Activated CD4-positive, alpha-beta T cell treated with anti-CD3 and anti-CD28 coated beads, Interleukin-2, amount 10 ng/mL, durations not matched to agents 24 days and 14 days (primary cell): Measurements from ENCODE around the gene HERC4. TPM values are rescaled to one million over a fixed set of nuclear protein-coding genes. Genes with fewer than 3 reads are reported as not detected.
A peak's percentile ranks its signal among the peaks of the same experiment; 100 is the strongest.

Source experiments
- DNase-seq: peaks from one replicate; pipeline ENCODE4 v3.0.0; 2022
- H3K27ac Mint-ChIP-seq: one replicate; pipeline ENCODE4 v1.8.0; 2022; ENCODE audit warnings: mild to moderate bottlenecking, mixed read lengths
- H3K27me3 Mint-ChIP-seq: one replicate; pipeline ENCODE4 v1.8.0; 2022; ENCODE audit warnings: mixed read lengths
- H3K36me3 Mint-ChIP-seq: one replicate; pipeline ENCODE4 v1.8.0; 2022; ENCODE audit warnings: low read depth, mild to moderate bottlenecking, mixed read lengths
- H3K4me1 Mint-ChIP-seq: one replicate; pipeline ENCODE4 v1.8.0; 2021; ENCODE audit warnings: mixed read lengths
- H3K4me3 Mint-ChIP-seq: one replicate; pipeline ENCODE4 v1.8.0; 2022; ENCODE audit warnings: mild to moderate bottlenecking, moderate library complexity, mixed read lengths
- H3K9me3 Mint-ChIP-seq: one replicate; pipeline ENCODE4 v1.8.0; 2021; ENCODE audit warnings: mixed read lengths
- intact Hi-C: fragments of 100-400 bp; cut with micrococcal nuclease; formaldehyde crosslinking; loops from one replicate; pipeline ENCODE4 v1.15.1; 2023
- total RNA-seq: library from RNA; stranded (reverse); gene quantifications from 2 replicates; pipeline ENCODE4 v1.2.3, GENCODE V29; 2022

Gene HERC4, protein sequence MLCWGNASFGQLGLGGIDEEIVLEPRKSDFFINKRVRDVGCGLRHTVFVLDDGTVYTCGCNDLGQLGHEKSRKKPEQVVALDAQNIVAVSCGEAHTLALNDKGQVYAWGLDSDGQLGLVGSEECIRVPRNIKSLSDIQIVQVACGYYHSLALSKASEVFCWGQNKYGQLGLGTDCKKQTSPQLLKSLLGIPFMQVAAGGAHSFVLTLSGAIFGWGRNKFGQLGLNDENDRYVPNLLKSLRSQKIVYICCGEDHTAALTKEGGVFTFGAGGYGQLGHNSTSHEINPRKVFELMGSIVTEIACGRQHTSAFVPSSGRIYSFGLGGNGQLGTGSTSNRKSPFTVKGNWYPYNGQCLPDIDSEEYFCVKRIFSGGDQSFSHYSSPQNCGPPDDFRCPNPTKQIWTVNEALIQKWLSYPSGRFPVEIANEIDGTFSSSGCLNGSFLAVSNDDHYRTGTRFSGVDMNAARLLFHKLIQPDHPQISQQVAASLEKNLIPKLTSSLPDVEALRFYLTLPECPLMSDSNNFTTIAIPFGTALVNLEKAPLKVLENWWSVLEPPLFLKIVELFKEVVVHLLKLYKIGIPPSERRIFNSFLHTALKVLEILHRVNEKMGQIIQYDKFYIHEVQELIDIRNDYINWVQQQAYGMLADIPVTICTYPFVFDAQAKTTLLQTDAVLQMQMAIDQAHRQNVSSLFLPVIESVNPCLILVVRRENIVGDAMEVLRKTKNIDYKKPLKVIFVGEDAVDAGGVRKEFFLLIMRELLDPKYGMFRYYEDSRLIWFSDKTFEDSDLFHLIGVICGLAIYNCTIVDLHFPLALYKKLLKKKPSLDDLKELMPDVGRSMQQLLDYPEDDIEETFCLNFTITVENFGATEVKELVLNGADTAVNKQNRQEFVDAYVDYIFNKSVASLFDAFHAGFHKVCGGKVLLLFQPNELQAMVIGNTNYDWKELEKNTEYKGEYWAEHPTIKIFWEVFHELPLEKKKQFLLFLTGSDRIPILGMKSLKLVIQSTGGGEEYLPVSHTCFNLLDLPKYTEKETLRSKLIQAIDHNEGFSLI
- 45.2 and 49.1 TPM in 2 replicates for total RNA-seq

DNA sequence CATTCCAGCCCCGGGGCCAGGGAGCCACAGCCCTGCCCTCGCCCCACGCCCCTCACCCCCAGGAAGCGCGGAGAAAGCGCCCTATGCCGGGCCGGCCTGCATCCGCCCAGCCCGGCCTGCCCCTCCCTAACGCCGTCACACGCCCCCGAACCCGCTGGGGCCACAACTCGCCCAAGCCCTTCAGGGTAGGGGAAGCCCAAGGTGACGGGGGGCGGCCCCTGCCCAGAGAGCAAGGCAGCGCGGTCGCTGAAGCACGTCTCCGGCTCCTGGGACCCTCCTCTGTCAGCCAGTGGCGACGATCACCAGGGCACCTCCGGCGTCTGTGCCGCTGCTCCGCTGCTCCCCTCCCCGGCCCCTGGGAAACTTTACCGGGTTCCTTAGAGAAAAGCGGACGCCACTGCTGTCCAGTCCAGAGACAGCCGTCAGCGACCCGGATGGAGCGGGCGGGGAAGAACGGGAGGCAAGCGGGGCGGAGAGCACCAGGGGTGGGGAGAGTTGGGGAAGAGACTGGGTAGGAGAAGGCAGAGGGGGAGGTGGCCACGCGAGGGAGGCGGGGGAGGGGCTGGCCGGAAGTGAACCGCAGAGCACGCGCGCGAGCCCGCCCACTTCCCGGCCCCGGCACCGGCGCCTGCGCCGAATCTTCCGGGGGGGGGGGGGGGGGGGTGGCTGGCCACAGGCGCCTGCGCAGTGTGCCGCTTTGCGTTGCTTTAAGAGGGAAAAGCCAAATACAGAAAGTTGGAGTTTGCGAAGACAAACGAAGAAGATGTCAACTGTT is at the start of gene HERC4:
Gene HERC4 (minus strand): TSS at position 509 of the 775 bp plus-strand sequence. CDS start 2,175 bp downstream, outside the sequence.
- intact Hi-C loops: loop anchor here (1.0 to 2.0 kb wide), 7 partner anchors 32 to 826 kb away; partner anchors contain the start of gene DDX50
- Mint-ChIP-seq H3K4me1 (peaks cover 31% of the 10 kb centered on the region), H3K27me3 (no peaks in the 10 kb centered on the region), H3K27ac (peak within 1 kb of the TSS; percentile 91), H3K9me3 (peaks cover 5% of the 10 kb centered on the region), H3K4me3 (peak within 1 kb of the TSS; percentile 94), H3K36me3 (peaks cover 22% of the 10 kb centered on the region)
- DNase-seq: peak; percentile 96

DNA sequence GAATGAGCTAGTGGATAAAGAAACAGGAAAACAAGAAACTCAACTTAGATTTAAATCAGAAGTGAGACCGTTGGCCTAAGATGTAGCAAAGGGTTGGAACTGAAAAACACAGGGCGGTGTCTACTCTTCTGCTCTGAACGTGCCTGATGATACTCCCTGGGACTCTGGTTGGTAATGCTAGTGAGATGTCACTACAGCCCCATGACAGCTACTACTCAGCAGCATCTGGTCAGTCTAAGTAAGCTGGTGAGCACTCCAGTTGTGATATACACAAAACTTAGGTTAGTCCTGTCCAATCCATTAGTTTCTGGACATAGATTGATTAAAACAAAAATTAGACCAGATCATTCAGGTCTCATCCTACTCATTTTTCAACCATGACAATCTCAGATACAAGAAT is 49.6 kb upstream of the HERC4 start:
- Mint-ChIP-seq H3K27me3 (peaks cover 20% of the 10 kb centered on the region), H3K27ac (no peak overlapping the region), H3K9me3 (no peaks in the 10 kb centered on the region), H3K4me3 (no peak overlapping the region), H3K4me1 (no peaks in the 10 kb centered on the region), H3K36me3 (no peaks in the 10 kb centered on the region)
- no peak for DNase-seq
- intact Hi-C loops: no loop called here

DNA sequence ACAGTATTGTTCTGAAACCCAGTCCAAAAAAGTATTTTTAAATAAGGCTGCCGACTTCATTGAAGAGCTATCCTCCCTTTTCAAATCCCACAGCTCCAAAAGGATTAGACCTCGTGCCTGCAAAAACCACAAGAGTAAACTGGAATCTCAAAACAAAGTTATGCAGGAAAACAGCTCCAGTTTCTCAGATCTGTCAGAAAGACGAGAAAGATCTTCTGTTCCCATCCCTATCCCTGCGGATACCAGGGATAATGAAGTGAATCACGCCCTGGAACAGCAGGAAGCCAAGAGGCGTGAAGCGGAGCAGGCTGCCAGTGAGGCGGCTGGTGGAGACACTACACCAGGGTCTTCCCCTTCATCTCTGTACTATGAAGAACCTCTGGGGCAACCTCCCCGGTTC is 46.8 kb upstream of the HERC4 start:
- no peak overlapping the region for H3K4me3 Mint-ChIP-seq
- DNase-seq: no peak
- no peaks in the 10 kb centered on the region for H3K9me3 Mint-ChIP-seq
- H3K36me3 Mint-ChIP-seq: no peaks in the 10 kb centered on the region
- H3K4me1 Mint-ChIP-seq: no peaks in the 10 kb centered on the region
- peaks cover 19% of the 10 kb centered on the region for H3K27me3 Mint-ChIP-seq
- H3K27ac Mint-ChIP-seq: no peak overlapping the region
- intact Hi-C loops: no loop called here

DNA sequence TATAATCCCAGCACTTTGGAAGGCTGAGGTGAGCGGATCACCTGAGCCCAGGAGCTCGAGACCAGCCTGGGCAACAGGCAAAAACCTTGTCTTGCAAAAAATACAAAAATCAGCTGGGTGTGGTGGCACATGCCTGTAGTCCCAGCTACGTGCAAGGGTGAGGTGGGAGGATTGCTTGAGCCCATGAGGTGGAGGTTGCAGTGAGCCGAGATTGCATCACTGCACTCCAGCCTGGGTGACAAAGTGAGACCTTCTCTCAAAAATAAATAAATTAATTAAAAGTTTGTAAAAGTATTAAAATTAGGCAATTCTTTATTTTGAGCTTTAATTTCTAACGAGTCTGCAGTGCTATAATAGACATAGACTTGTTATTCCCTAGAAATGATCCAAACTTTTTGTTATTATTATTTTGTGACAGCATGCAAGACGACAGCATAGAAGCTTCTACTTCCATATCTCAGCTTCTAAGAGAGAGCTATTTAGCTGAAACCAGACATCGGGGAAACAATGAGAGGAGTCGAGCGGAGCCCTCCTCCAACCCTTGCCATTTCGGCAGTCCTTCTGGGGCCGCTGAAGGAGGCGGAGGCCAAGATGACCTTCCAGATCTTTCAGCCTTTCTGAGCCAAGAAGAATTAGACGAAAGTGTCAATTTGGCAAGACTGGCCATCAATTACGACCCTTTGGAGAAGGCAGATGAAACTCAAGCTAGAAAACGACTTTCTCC is 46.1 kb upstream of the HERC4 start:
- no peak for DNase-seq
- H3K27me3 Mint-ChIP-seq: peaks cover 15% of the 10 kb centered on the region
- intact Hi-C loops: no loop called here
- no peaks in the 10 kb centered on the region for H3K36me3 Mint-ChIP-seq
- no peaks in the 10 kb centered on the region for H3K9me3 Mint-ChIP-seq
- H3K4me1 Mint-ChIP-seq: no peaks in the 10 kb centered on the region
- H3K4me3 Mint-ChIP-seq: no peak overlapping the region
- no peak overlapping the region for H3K27ac Mint-ChIP-seq

DNA sequence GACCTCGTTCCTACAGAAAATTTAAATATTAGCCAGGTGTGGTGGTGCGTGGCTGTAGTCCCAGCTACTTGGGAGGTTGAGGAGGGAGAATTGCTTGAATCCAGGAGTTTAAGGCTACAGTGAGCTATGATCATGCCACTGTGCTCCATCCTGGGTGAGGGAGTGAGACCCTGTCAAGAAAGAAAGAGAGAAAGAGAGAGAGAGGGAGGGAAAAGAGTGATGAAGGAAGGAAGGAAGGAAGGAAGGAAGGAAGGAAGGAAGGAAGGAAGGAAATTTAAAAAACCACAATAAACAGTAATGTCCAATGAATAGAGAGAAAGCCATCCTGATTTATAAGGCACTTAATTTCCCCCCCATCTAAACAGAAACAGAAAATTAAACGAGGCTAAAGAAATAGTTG is 43.6 kb upstream of the HERC4 start:
- DNase-seq: no peak
- Mint-ChIP-seq H3K36me3 (no peaks in the 10 kb centered on the region), H3K4me1 (no peaks in the 10 kb centered on the region), H3K9me3 (no peaks in the 10 kb centered on the region), H3K4me3 (no peak overlapping the region), H3K27ac (no peak overlapping the region), H3K27me3 (peaks cover 9% of the 10 kb centered on the region)
- intact Hi-C loops: no loop called here

DNA sequence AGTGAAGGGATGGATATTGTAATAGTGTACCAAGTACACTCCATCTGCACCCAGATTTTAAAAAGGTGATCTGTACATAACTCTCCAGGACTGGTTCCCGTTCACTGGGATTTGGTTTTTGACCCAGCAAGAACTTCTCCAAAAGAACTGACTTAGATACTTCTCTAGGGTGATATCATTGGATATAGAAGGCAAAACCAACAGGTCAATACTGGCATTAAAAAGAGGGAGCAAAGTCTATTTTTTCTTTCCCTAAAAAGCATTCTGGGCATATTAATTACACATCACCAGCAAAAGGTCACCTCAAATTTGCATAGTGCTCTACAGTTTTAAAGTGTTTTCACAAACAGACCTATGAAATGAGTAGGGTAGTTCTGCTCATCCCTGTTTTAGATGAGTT is 37.8 kb upstream of the HERC4 start:
- peaks cover 3% of the 10 kb centered on the region for H3K27me3 Mint-ChIP-seq
- DNase-seq: no peak
- H3K36me3 Mint-ChIP-seq: no peaks in the 10 kb centered on the region
- H3K4me1 Mint-ChIP-seq: no peaks in the 10 kb centered on the region
- intact Hi-C loops: no loop called here
- no peaks in the 10 kb centered on the region for H3K9me3 Mint-ChIP-seq
- H3K4me3 Mint-ChIP-seq: no peak overlapping the region
- H3K27ac Mint-ChIP-seq: no peak overlapping the region

DNA sequence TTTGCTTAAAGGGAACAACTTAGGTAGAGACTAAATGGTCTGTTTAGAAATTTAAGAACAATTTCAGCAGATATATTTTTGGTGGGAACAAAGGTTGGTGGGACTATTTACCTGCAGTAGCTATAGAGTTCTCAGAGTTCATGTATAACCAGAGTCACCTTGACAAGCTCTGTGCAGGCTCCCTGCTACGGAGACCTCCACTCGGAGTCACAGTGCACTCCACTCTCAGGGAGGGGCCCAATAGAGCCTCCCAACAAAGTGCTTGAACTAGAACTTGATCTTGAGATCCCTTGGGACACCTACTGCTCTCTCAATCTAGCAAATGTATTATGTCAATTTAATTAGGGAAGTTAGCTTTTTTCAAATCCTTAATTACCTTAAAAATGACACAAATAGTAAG is 36.5 kb upstream of the HERC4 start:
- Mint-ChIP-seq H3K9me3 (no peaks in the 10 kb centered on the region), H3K4me1 (no peaks in the 10 kb centered on the region), H3K27me3 (peaks cover 4% of the 10 kb centered on the region), H3K36me3 (no peaks in the 10 kb centered on the region), H3K4me3 (no peak overlapping the region), H3K27ac (no peak overlapping the region)
- DNase-seq: no peak
- intact Hi-C loops: no loop called here

DNA sequence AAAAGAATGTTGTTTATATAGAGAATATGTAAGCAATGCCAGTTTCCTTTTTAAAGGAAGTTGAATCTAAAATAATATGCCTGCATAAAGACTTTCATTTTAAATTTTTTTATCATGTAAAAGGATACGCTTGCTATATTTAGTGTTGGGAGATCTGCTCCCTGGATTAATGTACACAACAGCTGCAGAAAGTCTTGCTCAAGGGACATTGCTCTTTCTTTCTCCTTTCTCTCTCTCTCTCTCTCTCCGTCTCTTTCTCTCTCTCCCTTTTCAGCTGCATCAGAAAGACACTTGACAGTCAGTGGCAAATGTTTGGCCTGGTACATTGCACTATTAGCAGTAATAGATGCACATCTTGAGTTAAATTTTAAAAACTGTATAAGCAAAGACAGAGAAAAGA is 34.9 kb upstream of the HERC4 start:
- no peak overlapping the region for H3K4me3 Mint-ChIP-seq
- no peak for DNase-seq
- peaks cover 4% of the 10 kb centered on the region for H3K27me3 Mint-ChIP-seq
- H3K9me3 Mint-ChIP-seq: no peaks in the 10 kb centered on the region
- no peaks in the 10 kb centered on the region for H3K4me1 Mint-ChIP-seq
- H3K27ac Mint-ChIP-seq: no peak overlapping the region
- H3K36me3 Mint-ChIP-seq: no peaks in the 10 kb centered on the region
- intact Hi-C loops: no loop called here

DNA sequence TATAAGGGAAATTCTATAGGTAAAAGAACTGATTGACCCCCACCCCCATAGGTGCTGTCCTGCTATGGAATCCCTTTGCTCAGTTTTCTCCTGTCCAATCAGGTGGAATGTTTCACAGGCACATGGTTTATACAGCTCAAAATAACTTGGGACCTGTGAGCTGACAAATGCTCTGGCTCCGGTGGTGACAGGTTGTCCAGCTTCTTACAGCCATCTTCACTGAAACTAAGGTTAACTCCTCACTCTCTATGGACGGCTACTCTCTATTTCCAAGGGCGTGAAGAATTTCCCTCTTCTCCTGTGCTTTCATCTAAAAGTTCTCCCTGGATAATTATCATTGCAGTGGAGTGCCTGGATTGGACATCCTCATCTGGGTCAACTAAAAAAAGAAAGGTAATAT is 34.2 kb upstream of the HERC4 start, which contains the start of gene MYPN:
Gene MYPN (plus strand): TSS at position 158 of the 400 bp plus-strand sequence. CDS start 11,951 bp downstream, outside the sequence.
- intact Hi-C loops: no loop called here
- Mint-ChIP-seq H3K36me3 (no peaks in the 10 kb centered on the region), H3K4me3 (no peak within 1 kb of the TSS)

DNA sequence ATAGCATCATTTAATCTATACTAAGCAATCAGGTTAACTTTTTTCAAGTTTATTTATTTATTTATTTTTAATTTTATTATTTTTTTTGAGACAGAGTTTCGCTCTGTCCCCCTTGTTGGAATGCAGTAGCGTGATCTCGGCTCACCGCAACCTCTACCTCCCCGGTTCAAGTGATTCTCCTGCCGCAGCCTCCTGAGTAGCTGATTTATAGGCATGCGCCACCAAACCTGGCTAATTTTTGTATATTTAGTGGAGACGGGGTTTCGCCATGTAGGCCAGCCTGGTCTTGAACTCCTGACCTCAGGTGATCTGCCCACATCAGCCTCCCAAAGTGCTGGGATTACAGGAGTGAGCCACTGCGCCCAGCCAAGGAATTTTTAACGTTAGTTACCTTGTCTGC is 33.6 kb upstream of the HERC4 start:
- Mint-ChIP-seq H3K4me1 (no peaks in the 10 kb centered on the region), H3K4me3 (no peak overlapping the region), H3K36me3 (no peaks in the 10 kb centered on the region), H3K9me3 (no peaks in the 10 kb centered on the region), H3K27ac (no peak overlapping the region), H3K27me3 (peaks cover 4% of the 10 kb centered on the region)
- intact Hi-C loops: no loop called here
- DNase-seq: no peak

More for the DNA sequence above, 34.2 kb upstream of the HERC4 start, which contains the start of gene MYPN:
- H3K27me3 Mint-ChIP-seq: peaks cover 4% of the 10 kb centered on the region
- no peaks in the 10 kb centered on the region for H3K9me3 Mint-ChIP-seq
- no peaks in the 10 kb centered on the region for H3K4me1 Mint-ChIP-seq
- no peak for DNase-seq
- no peak within 1 kb of the TSS for H3K27ac Mint-ChIP-seq

DNA sequence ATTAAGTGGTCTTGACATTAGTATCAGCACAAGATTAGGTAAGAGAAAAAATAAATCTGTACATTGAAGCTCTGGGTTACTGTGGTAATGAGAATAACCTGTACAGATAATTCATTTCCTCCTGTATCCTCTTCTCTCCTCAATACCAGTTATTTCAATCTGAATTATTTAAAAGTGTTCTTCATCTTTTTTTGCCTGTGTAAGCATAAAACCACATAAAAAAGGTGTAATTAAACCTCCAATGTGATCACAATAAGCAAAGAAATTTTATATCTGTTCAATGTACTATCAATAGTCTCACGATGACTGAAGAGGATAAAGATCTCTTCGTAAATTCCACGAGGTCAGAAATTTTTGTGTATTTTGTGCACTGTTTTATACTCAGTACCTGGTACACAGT is 33.0 kb upstream of the HERC4 start:
- Mint-ChIP-seq H3K4me3 (no peak overlapping the region), H3K36me3 (no peaks in the 10 kb centered on the region), H3K4me1 (no peaks in the 10 kb centered on the region), H3K9me3 (no peaks in the 10 kb centered on the region), H3K27me3 (peaks cover 4% of the 10 kb centered on the region), H3K27ac (no peak overlapping the region)
- no peak for DNase-seq
- intact Hi-C loops: no loop called here

DNA sequence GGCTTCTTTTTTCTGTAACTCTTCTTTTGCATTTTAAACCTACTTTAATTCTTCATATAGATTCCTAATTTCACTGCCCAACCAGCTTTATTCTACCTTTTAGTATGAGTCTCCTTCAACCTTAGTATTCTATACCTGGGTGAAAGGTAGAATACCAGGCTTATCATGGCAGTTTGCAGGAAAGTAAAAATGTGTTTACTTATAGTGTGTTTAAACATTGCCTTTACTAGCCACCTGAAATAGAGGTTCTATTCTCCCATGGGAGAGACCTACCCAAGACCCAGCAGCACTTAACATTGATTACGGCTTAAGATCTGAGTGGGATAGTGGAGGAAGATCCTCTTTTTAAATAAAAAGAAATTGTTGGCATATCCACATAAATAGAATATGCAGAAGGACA is 32.6 kb upstream of the HERC4 start:
- H3K27me3 Mint-ChIP-seq: peaks cover 7% of the 10 kb centered on the region
- no peak for DNase-seq
- H3K36me3 Mint-ChIP-seq: no peaks in the 10 kb centered on the region
- H3K4me3 Mint-ChIP-seq: no peak overlapping the region
- no peak overlapping the region for H3K27ac Mint-ChIP-seq
- no peaks in the 10 kb centered on the region for H3K4me1 Mint-ChIP-seq
- no peaks in the 10 kb centered on the region for H3K9me3 Mint-ChIP-seq
- intact Hi-C loops: no loop called here

DNA sequence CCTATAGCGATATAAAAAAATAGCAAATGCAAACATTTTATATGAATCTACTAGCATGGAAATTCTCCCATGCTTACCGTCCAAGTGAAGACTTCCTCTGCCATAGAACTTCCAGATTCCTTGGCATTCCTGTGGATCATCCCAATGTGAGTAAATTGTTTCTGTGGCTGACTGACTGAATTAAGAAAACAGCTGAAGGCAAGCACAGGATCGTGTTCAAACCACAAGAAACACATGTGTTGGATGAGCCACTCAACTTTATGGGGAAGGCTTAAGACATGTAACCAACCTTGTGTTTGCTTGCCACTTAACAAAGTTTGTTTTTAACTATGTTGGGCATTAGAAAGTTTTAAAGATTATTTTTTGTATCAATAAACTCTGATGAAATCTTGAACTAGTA is 31.6 kb upstream of the HERC4 start:
- intact Hi-C loops: no loop called here
- no peak overlapping the region for H3K27ac Mint-ChIP-seq
- H3K4me1 Mint-ChIP-seq: no peaks in the 10 kb centered on the region
- peaks cover 7% of the 10 kb centered on the region for H3K27me3 Mint-ChIP-seq
- DNase-seq: no peak
- no peak overlapping the region for H3K4me3 Mint-ChIP-seq
- no peaks in the 10 kb centered on the region for H3K36me3 Mint-ChIP-seq
- H3K9me3 Mint-ChIP-seq: no peaks in the 10 kb centered on the region
